H54 (cell line): ENCODE results near the gene MNAT1.
A peak's percentile ranks its signal among the peaks of the same experiment; 100 is the strongest.
"Not testable (repeated sequence)": the region's sequence is repeated elsewhere in the genome, so short reads cannot be mapped to it uniquely, and the experiment has no call there.

Experiments used
- DNase-seq: peaks from one replicate; pipeline ENCODE4 v3.0.0; 2011; ENCODE audit warnings: low spot score, mixed read lengths; ENCODE audit not compliant: insufficient read length
- FAIRE-seq: peaks from 3 replicates; lab custom pipeline; 2011; peaks lifted over from hg19 to GRCh38; lab: Jason Lieb, UNC
- POLR2A ChIP-seq: IDR thresholded peaks from 2 replicates; pipeline ENCODE4 v1.6.1; 2011; ENCODE audit warnings: low read depth, mild to moderate bottlenecking, low read length

MNAT1 gene

DNA sequence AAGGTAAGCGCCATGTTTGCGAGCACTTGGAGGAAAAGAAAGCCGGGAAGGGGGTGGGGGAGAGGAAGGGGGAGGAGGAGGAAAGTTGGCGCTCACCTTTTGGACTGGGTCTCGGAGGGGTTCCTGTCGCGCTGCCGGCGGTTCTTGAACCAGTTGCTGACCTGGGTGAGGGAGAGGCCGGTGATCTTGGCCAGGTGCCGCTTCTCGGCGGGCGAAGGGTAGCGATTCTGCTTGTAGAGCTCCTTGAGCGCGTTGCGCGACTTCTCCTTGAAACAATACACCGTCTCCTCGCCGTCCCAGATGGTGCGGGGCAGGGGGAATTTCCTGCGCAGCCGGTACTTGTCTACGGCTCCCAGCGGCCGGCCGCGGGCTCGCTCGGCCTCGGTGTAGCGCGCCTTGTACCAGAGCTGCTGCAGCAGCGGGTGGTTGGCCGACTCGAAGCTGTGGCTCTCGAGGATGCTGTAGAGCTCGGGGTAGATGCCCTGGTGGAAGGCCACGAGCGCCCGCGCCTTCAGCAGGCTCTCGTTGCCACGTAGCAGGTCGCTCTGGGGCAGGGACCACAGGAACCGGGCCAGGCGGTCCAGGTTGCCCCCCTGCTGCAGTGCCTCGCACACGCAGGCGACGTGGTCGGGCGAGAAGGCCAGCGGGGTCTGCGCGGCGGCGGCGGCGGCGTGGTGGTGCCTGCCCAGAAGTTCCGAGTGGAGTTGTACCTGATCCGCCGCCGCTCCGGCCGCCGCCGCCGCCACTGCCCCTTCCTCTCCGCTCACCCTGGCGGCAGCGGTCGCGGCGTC is 11.2 kb upstream of the MNAT1 start:
- peak; percentile 11 for DNase-seq
- FAIRE-seq: no peak
- TF ChIP-seq POLR2A: no peak

DNA sequence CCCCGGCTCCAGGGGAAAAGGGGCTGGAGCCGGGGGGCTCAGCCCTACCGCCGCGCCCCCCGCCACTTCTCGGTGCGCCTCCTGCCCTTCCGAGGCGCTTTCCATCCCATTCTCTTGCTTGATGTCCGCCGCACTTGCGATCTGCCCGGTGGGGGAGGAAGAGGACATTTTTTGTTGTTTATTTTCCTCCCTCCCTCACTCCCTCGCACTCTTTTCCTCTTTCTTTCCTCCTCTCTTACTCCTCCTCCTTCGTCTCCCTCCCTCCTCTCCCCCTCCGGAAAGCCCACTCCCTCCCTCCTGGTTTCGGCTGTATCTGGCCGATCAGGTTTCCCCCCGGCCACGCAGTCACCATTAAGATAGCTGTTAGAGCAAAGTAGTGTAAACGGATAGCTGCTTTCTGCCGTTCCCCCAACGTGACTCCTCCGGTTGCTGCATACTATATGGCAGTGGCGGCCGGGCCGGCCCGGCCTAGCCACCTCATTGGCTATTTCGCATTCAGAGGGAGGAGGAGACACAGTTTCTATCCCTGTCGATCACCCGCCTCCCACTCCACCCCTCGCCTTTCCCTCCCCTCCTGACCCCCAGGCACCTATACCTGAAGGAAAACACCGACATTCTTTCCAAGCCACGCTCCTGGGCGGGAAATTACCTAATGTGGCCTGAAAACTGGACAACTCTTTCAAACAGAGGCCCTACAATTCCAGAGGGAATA is 10.5 kb upstream of the MNAT1 start, which contains the start of gene SIX4:
TSS of gene SIX4 (minus strand) at position 445 of the 712 bp plus-strand sequence. CDS start at position 168, 277 bp downstream.
- FAIRE-seq: peak; percentile 75
- DNase-seq: peak; percentile 62
- peak; percentile 58 for TF ChIP-seq POLR2A

DNA sequence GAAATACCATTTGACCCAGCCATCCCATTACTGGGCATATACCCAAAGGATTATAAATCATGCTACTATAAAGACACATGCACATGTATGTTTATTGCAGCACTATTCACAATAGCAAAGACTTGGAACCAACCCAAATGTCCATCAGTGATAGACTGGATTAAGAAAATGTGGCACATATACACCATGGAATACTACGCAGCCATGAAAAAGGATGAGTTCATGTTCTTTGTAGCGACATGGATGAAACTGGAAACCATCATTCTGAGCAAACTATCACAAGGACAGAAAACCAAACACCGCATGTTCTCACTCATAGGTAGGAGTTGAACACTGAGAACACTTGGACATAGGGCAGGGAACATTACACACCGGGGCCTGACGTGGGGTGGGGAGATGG is 3.3 kb upstream of the MNAT1 start:
- not testable (repeated sequence) for DNase-seq, FAIRE-seq

DNA sequence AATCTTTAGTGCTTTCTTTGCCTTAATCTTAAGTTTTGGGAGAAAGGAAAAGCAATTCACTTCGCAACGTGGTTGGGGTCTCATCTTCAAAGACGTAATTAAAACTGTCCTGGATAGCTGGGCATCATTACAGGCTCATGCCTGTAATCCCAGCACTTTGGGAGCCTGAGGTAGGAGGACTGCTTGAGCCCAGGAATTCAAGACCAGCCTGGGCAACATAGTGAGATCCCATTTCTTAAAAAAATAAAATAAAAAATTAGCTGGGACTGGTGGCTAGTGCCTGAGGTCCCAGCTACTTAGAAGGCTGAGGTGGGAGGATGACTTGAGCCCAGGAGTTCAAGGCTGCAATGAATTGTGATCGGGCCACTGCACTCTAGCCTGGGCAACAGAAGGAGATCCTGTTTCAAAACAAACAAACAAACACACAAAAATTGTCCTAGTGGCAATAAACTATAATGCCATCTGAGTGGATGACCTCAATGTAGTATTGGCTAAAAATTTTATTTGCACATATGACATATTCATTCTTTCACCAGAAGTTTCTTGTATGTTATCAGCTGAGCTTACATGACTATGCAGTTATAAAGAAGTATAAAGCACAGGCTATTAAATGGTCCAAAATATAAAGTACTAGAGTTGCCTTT is 1.6 kb upstream of the MNAT1 start:
- no peak for TF ChIP-seq POLR2A
- FAIRE-seq (no peak), DNase-seq (no peak)

DNA sequence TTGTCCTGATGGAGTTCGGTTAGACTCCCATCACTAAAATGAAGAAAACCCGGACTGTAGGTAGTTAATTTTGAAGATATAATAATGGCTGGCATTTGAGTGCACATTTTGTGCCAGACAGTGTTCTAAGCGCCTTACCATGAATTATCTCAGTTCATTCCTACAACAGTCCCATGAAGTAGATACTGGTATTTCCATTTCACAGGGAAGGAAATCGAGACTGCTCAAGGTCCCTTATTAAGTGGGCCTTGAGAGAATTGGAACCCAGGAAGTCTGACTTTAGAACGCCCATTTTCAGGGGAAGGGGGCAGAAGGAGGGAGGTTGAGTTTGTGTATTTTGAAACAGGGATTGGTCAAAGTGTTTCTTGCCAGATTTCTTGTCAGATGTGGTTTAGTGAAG is 855 bp downstream of the MNAT1 start:
- no peak for TF ChIP-seq POLR2A
- DNase-seq: no peak

DNA sequence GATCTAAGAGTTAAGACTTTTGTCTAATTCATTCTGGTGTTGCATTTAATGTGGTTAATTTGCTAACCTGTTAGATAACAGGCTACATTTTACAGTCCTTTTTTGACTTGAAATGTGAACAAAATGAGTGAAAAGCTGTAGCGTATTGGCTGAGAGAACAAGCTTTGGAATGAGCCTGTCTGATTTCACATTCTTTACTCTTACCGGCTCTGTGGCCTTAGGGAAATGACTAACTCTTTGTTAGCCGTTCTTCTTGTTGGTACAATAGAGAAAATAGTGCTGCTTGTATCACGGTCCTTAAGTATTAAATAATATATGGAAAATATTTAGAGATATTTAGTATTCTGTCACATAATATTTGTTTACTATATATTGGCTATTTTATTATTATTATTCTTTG is 1.9 kb downstream of the MNAT1 start:
- no peak for DNase-seq
- TF ChIP-seq POLR2A: no peak
- no peak for FAIRE-seq

More for the DNA sequence above, 855 bp downstream of the MNAT1 start:
- no peak for FAIRE-seq

DNA sequence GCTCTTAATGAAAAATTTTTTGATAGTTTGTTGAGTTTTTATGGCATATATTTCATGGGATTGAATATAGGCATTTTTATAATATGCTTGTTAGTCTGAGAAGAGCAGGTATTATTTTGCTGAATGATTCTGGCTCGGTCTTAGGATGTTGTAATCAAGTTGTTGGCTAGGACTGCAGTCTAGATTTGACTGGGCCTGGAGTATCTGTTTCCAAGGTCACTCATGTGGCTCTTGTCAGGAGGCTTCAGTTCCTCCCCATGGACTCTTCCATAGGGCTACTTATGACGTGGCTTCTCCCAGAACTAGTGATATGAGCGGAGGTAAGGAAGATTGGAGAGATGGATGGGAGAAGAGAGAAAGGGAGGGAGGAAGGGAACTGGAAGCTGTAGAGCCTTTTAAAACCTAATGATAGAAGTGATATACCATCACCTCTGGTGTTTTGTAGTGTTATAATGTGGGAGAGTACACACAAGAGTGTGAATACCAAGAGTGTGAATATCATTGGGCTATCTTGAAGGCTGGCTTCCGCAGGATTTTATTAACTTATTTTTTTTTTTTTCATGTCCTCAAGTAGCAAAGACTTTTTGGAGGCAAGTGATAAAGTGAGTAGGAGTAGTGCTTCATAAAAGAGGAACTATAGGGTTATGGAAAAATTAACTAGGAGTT is 4.4 kb downstream of the MNAT1 start:
- FAIRE-seq (no peak), DNase-seq (no peak)
- no peak for TF ChIP-seq POLR2A

DNA sequence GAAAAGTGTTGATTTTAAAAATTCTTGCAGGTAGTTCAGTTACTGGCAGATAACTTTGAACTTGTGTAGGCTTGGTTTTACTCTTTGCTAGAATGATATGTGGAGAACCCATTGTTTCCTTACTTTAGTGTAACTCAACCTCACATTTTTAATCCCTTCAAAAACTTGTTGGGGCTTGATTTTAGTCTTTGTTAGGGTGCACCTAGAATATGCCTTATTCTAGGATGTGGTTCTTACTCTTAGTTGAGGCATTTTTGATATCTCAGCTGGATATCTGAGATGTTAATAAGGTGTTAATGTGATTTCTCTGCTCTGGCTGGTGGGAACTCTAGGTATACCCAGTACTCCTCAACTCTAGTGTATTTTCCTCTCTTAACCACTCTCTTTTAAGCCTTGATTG is 10.0 kb downstream of the MNAT1 start:
- no peak for FAIRE-seq
- no peak for DNase-seq
- no peak for TF ChIP-seq POLR2A

DNA sequence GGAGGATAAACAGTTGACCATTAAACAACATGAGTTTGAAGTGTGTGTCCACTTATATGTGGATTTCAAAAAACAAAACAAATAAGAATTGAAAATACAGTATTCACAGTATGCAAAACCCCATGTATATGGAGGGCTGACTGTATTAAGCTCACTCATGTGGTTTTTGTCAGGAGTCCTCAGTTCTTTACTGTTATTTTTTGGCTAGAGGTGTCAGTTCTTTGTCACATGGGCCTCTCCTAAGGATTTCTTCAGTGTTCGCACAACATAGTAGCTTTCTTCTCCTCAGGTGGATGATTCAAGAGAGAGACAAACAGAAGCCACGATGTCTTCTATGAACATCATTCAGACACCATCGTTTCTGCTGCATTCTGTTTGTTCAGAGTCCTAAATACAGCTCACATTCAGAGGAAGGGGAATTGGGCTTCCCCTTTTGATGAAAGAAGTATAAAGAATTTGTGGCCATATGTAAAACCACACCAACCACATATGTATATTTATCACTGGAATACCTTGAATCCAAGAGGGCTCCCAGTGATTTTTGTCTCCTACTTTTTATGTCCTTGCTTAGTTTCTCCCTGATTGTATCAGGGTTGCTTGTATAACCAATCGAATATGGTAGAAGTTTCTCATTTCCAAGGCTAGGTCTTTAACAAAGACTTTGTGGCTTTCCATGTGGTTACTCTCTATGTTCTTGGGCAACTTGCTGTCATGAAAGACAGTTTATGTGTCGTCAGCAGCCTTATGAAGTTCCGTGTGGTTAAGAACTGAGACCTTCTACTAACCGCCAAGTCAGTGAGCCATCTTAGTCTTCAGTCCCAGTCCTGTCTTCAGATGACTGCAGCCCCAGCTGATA is 18.9 kb downstream of the MNAT1 start:
- no peak for TF ChIP-seq POLR2A
- DNase-seq: no peak
- FAIRE-seq: no peak

DNA sequence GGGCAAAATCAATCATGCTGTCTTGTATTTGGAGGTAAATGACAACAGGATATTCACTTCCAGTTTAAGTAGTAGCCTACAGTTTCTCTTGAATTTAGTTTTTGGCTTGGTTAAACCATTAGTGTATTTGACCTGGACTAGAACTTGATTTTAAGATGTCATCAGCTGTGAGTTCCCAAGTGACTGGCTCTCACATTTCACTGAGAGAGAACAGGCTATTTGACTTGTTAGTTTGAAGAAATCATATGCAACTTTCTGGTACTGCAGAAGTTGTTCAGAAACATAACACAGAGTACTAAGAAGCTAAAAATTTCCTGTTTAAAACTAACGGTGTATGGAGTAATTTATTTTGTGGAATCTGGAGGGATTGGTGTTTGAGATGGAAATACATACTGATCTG is 22.3 kb downstream of the MNAT1 start:
- FAIRE-seq: no peak
- DNase-seq: no peak
- TF ChIP-seq POLR2A: no peak

DNA sequence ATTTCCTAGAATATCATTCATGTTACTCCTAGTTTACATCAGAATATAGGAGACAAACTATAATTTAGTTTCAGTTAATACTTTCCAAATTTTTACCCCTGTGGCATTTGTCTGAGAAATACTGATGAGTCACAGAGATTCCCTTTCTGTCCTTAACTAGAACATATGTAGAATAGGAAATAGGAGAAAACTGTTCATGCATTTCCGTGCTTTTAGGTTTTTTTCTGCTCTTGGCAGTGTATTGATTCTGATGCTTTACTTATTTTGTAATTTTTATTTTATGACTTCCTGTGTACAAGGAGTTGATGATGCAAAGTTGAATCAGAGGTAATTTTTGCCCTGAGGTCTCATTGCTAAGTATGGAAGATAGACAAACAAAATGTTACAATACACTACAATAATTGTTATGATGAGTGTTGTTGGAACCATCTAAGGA is 23.0 kb downstream of the MNAT1 start:
- no peak for FAIRE-seq
- DNase-seq: no peak
- TF ChIP-seq POLR2A: no peak

DNA sequence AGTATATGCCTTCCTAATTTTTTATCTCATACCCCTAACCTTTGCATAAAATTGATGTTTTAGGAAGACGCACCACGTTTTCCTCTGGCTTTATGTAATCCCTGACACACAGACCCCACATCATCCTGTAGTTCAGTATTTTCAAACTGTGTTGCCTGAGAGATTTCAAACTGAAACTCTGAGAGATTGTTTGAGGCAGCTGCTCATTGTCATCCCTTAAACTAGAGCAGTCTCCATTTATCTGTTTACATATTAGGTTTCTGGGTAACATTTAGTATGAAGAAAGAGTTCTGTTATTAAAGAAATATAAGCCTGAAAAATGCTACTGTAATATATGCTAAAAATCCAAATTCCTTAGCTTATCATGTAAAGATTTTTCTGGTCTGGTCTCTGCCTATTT is 24.3 kb downstream of the MNAT1 start:
- no peak for TF ChIP-seq POLR2A
- DNase-seq (no peak), FAIRE-seq (no peak)

DNA sequence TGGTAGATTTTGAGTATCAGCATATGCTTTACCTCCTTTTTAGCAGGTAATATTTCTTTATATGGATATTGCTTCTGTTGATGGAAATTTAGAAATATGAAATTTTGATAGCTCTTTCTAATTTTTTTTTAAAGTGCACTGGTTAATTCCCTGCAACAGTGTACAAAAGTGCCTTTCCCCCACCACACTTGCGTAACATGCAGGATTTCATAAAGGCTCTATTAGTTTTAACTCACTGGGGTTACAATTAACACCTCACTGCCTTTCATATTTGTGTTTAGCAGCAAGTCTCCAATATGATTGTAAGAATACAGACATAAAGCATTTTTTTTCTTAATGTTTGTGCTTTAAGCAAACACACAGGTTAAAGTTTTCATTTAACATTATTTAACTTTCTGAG is 25.6 kb downstream of the MNAT1 start:
- no peak for TF ChIP-seq POLR2A
- FAIRE-seq: no peak
- no peak for DNase-seq
